ENCODE data around the gene HACD1.

HACD1 gene, protein sequence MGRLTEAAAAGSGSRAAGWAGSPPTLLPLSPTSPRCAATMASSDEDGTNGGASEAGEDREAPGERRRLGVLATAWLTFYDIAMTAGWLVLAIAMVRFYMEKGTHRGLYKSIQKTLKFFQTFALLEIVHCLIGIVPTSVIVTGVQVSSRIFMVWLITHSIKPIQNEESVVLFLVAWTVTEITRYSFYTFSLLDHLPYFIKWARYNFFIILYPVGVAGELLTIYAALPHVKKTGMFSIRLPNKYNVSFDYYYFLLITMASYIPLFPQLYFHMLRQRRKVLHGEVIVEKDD

DNA sequence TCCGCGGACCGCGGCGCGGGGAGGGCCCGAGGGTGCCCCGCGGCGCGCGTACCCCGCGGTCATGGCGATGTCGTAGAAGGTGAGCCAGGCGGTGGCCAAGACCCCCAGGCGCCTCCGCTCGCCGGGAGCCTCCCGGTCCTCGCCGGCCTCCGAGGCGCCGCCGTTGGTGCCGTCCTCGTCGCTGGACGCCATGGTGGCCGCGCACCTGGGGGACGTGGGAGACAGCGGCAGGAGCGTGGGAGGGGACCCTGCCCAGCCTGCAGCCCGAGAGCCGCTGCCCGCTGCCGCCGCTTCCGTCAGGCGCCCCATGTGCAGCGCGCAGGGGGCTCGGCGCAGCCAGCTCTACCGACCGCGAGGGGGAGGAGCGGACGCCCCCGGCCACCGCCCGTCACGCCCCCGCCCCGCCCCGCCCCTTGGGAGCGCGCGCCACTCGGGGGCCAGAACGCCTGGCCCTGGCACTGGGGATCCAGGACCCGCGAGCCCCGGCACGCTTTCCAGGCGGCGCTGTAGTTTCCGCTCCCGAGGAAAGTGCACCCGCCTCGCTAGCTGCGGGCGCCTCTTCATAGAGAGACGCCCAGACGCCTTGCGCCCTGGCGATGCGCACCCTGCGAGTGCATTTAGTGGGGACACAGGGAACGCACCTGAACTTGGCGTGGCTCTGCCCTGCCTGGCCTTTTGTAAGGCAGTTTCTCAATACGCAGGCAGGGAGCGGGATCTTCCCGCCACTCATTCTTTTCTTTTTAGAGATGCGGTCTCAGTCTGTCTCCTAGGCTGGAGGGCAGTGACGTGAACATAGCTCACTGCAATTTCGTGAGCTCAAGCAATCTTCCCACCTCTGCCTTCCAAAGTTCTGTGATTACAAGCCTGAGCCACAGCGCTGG, at the start of gene HACD1:
HACD1 (minus strand) TSS at position 344 of the 881 bp plus-strand sequence; CDS start at position 309, 35 bp downstream.
- peak; percentile 54 for DNase-seq

DNA sequence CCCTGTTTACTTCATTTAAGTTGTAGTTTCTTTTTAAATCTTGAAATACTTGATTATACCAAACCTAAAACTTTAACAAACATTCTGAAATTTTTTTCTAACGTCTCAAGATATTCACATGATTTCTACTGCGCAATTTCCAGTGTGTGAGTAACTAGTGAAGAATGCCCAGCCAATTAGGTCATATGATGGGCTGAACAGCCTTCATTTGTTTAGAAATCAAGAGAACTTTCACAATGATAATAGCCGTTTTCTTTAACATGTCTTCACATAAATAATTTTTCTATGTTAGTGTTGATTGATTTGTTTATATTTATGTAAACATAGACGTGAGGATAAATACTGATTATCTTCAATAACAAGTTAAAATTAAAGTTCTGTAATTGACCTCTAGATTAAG, 48.6 kb upstream of the HACD1 start:
- DNase-seq = no peak

DNA sequence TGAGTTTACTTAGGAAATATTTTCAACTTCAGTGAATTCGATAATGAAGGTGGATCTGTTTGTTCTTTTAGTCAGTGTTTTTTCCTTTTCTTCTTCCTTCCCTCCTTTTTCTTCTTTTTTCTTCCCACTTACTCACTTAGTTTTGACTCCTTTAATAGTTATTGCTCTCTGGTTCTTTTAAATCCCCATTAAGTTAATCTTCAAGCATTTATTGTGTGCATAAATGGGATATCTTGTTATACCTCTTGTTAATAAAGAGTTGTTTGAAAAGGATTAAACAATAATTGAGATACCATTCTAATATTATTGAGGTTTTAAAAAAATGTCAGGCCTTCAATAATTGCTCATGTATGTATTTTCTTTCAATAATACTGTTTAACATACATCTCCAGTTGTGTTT, 46.3 kb upstream of the HACD1 start:
- DNase-seq = no peak

DNA sequence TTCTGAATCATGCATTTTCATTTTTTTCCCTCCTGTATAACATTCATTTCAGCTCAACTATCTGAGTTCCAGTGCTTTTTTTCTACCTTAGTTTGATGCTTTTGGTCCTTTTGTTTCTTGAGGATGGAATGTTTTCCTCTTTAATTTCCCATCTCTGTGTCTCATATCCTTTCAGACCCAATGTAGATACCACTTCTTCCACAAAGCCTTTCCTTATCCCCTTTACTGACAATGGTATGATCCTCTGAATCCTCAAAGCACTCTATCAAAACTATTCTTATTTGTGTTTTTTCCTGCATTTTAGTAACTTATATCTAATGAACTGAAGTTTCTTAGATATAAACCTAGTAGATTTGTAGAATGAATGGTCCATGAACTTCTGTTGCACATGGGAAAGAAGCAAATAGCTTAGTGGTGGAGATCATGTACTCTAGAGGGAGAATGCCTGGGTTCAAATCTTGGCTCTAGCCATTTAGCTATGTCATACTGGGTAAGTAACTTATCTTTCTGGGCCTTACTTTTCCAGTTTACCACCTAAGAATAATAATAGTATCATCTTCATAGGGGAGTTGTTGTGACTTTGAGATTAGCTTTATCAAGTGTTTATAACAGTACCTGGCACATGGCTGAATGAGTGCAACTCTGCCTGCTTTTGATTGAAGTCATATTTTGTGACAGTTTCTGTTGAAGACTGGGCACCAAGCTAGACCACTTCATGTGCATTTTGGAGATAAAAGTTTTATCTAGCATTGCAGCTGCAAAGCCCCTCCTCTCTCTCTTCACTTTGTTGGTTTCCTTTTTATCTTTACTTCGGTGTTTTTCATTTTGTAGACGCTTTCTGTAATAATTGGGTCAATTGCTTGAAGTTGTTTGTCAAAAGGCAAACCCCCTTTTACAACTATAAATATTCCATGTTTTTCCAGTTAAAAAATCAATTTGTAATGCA, 45.3 kb upstream of the HACD1 start:
- DNase-seq = no peak

DNA sequence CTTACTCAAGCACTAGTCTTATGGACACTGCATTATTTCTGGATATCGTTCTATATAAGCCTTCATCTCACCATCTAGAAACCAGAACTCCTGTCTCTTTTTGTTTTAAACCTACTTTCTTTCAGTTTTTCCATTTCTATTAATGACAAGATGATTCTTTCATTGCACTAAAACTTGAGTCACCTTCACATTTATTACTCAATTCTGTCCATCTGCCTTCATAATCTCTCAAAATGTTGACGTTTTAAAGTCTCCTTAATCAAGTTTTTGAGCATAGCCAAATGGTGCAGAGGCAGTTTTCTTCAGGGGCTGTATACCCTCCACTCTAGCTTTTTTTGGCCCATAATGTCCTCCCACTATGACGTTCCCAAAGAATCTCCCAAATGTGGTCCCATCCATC, 44.3 kb upstream of the HACD1 start:
- DNase-seq = no peak

DNA sequence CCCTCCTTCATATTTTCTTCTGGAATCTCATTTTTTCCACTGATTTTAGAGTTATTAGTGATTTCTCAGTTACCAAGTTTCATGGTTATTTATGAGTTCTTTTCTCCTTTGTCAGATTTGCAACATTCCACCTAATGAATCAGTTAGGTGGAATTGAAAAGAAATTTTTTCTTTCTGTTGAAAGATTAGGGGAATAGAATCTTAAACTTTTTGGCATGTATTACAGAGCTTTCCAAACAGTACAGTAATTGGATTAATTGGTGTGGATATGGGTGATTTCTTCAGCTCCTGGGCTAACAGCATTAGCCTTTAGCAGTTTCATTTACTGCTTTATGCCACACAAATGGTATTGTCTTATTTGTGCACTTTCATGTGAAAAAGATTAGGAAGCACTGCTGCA, 43.7 kb upstream of the HACD1 start:
- DNase-seq = no peak

DNA sequence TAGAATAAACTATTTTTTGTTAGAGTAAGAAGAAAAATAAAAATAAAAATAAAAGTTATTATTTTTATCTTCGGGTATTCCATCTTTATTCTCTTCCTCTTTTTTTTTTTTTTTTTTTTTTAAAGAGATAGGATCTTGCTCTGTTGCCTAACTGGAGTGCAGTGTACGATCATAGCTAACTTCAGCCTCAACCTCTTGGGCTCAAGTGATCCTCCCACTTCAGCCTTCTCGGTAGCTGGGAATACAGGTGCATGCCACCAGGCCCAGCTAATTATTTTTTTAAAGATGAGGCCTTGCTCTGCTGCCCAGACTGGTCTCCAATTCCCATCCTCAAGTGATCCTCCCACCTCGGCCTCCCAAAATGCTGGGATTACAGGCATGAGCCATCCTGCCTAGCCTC, 42.2 kb upstream of the HACD1 start:
- no peak for DNase-seq

DNA sequence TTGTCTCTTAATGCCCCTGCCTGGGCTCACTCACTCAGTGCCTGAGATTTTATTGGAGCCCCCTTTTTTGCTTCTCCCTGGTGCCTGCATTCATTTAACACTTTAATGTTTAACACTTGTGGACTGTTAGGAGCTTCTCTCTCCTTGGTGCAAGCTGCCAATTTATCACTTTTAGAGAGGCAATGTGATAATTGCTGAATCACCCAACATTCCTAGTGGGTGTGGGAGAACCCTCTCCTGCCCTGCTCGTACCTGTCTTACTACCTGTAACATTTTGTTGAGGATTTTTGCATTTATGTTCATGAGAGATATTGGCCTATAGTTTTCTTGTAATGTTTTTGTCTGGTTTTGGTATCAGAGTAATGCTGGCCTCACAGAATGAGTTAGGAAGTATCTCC, 39.9 kb upstream of the HACD1 start:
- DNase-seq = no peak

DNA sequence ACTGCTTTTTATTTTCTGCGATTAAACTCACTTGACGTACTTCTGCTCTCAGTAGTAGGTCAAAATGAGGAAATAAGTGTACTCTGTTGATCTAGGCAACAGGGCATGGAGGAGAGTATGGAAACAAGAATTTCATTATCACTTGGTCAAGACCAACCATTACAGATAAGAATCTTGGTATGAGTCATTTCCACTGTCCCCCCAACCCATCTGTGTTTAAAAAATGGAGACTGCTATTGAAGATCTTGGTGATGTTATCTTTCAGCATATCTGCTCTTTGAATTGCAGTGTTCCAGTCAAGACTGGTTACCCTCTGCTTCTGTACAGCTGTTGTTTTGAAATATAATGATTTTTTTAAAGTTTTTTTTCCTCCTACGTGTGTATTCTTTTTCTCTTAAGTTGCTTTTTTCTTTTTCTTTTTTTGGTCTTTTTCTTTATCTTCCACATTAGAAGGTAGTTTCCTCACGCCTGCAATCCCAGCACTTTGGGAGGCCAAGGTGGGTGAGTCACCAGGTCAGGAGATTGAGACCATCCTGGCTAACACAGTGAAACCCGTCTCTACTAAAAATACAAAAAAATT, 38.5 kb upstream of the HACD1 start:
- no peak for DNase-seq

DNA sequence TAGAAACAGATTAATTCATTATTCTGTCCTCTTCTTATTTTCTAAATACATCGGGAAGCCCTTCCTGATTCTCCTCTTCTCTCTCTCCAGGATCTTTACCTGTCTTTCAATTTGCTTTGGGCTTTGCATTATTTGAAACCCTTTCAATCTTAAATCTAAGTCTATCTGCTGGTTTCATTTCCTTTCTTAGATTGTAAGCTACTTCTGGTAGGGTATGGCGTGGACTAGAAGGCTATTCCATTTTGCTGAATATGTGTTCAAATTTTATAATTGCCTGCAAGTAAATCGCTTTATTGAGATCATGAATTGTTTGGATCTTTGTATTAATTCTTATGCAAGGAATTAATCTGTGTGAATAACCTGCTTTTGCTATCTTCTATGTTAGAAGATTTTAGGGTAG, 37.8 kb upstream of the HACD1 start:
- DNase-seq = no peak

DNA sequence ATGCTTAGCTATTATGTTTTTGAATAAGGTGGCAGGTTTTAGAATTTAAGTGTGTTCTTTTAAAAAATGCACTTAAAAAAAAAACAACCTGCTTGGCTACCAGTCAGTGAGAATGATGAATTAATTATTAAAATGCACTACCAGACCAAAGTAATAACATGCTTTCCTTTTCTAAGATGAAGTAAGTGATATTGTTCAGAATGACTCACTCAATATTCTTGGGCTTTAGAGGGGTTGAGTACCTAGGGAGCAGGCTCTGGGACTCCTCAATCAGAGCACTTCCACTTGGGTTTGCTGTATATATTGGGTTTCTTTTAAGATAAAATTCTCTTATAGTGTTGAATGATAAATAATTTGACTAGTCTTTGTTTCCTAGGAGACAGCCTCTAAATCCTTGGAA, 35.4 kb upstream of the HACD1 start:
- no peak for DNase-seq

DNA sequence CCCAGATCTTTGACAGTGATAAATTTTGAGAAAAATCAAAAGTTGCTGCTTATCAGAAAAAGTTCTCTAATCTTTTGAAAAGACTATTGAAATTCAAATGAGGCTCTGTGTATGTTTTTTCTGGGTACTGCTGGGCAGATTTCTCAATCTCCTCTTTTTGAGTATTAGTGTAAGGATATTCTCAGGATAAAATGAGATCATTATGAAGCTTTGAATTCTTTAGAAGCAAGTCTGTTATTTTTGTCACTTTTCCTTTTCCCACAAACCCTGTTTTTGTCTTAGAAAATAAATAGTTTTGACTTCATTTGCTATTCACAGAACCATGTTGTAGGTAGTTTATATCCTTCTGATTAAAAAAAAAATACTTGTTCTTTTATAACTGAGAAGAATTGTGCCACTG, 34.7 kb upstream of the HACD1 start:
- no peak for DNase-seq

DNA sequence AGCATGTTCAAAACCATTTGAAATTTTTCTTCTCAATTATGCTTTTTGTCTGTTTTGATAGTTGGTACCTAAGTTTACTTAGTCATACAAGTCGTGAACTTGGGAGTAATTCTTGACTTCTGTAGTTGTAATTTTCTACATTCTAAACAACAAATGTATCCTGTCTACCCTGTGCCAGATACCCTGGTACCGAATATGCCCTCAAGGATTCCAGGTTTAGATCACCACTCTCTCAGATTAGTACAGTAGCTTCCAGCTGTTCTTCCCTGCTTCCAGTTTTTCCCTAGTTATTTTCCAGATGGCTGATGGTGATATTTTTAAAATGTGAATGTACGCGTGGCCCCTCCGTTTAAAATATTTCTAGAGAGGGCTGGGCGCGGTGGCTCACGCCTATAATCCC, 33.2 kb upstream of the HACD1 start:
- no peak for DNase-seq

DNA sequence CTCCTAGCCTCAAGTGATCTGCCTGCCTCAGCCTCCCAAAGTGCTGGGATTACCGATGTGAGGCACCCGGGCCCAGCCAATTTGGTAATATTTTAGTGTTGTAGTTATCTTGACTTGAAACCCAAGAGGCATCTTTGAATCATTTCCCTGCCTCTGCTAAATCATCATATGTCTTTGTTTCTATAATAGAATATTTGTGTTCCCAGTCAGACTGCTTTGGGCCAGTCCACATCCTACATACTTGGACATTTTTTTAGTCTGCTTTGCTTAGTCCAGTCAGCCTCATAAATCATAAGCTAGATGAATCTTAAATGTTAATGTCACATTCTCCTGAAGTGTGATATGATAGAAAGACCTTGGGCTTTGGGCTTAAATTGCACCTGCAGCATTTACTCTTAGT, 32.7 kb upstream of the HACD1 start:
- no peak for DNase-seq

DNA sequence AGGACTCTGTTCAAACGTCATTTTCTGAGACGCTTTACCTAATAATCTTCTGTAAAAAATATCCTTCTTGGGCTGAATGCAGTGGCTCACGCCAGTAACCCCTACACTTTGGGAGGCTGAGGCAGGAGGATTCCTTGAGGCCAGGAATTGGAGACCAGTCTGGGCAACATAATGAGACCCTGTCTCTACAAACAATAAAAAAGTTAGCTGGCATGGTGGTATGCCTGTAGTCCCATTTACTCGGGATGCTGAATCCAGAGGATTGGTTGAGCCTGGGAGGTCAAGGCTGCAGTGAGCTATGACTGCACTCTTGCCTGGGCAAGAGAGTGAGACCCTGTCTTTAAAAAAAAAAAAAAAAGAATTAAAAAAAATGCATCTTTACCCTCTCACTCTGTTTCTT, 31.9 kb upstream of the HACD1 start:
- no peak for DNase-seq

DNA sequence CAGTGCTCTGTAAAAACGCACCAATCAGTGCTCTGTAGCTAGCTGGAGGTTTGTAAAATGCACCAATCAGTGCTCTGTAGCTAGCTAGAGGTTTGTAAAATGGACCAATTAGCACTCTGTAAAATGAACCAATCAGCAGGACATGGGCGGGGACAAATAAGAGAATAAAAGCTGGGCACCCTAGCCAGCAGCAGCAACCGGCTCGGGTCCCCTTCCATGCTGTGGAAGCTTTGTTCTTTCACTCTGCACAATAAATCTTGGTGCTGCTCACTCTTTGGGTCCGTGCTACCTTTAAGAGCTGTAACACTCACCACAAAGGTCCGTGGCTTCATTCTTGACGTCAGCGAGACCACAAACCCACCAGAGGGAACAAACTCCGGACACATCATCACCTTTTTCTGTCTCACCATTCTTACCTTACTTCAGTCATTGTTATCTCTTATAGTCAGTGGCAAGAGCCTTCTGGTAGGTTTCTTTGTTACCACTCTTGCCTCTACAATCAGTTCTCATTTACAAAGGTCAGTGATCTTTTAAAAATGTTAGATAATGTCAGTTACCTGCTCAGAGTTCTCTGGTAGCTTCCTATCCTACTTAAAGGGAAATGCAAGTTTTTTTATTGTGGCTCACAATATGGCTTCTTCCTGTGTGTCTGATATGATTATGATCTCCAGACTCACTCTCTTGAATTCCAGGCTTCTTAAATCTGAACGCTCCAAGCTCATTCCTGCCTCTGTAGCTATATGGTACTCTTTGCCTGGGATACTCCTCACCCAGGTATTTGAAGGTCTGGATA, 31.3 kb upstream of the HACD1 start:
- DNase-seq = peak; percentile 35

DNA sequence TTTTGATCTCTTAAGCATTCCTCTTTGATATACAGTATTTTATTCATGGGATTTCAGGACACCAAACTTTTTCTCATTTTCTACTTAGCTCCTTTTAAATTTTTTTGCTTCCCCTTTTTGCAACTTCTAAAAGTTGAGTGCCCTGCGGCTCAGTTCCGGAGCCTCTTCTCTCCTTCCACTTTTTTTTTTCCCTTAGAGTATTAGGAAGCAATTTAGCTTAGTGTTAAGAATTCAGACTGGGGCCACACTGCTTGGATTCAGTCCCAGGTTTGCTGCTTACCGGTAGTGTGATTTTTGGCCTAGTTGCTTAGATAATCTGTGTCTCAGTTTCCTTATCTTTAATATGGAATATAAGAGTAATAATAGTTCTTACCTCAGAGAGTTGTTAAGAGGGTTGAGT, 30.2 kb upstream of the HACD1 start:
- DNase-seq = no peak

DNA sequence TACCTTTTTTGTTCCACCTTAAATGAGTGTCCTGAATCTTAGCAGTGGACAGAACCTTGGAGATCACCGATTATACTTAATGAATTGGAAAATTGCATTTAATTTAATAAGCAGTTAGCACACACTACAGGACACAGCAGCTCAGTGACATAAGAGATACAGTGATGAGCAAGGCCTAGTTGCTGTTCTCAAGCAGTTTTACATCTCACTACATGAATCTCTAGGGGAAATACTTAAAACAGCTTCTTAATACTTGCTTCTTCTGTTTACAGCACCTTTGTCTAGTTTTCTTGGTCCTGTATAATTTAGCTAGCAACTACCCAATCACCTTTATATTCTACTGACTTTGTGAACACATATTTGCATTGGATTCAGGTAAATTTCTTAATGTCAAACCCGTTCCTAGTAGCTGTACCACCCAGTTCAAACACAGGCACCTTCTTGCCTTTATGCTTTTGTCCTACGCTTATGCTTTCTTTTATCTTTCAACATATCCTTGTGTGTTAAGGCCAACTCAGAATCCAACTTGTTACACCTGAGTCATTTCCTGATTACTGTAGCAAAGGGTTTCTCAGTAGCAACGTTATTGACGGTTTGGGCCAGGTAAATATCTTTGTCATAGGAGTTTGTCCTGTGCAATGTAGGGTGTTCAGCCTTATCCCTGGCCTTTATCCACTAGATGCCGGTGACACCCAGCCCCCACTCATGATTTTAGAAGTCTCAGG, 28.6 kb upstream of the HACD1 start:
- no peak for DNase-seq

DNA sequence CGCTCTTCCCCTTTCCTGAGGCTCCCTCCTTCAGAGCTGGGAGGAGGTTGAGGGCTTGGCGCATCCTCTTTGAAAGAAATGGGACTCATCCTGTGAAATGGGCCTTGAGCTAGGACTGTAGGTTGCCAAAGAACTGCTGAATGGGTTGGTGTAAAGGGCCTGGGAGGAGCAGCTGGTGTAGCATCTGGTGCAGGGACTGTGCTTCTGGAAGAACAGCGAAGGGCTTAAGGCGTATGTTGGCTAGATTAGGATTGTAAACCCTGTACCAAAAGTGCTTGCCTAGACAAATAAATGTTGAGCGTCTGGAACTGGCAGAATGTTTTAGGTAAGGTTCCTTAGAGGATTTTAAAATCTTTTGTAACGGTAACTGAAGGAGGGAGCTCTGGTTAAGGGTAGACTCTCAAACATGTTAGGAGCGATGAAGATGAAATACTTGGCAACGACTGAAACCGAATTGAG, 27.3 kb upstream of the HACD1 start:
- no peak for DNase-seq

DNA sequence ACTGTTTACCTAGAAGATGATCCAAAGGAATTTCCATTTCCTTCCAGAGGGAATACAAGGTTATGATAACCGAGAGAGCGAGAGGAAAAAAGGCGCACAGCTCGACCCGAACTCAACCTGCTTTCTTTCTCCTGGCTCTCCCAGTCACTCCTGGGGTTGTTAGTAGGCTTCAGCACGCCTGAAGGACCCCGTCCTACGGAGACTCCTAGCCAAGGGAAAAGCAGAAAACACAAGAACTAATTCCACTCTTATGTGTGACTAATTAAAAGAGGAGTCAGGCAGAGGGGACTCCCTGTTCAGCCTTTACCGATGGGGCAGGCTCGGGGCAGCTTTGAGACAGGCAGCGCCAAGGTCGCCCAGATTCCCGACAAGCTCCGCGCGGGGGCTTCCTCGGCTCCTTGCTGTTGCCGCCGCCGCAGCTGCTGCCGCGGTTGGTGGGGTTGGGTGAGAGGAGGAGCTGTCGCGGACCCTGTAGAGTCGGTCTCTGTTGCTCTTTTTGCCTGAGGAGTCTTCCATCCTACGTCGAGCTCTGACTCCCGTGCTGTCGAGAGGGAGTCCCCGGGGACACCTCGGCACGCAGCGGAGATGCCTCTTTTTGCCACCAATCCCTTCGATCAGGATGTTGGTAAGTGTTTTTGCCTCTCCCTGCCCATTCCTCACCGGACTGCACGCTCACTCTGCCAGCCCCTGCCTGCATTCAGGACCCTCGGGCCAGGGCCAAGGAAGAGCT, 26.7 kb upstream of the HACD1 start, which contains the start of gene STAM:
STAM (plus strand) TSS at position 397 of the 730 bp plus-strand sequence; CDS start at position 586, 189 bp downstream.
- peak; percentile 93 for DNase-seq

Measured in activated naive CD4-positive, alpha-beta T cell treated with Interleukin-2 at 50 U/mL for 16 hours (primary cell).